HG03060 (cell line): Measurements from ENCODE around the gene PAM16.
"Not testable (repeated sequence)": the region's sequence is repeated elsewhere in the genome, so short reads cannot be mapped to it uniquely, and the experiment has no call there.

Source experiments
- ATAC-seq: cut with Tn5 transposase; IDR thresholded peaks from one replicate; pipeline ENCODE4 v1.9.1; 2021; ENCODE audit warnings: low read depth, moderate number of reproducible peaks; ENCODE audit not compliant: unreplicated experiment

PAM16 gene

DNA sequence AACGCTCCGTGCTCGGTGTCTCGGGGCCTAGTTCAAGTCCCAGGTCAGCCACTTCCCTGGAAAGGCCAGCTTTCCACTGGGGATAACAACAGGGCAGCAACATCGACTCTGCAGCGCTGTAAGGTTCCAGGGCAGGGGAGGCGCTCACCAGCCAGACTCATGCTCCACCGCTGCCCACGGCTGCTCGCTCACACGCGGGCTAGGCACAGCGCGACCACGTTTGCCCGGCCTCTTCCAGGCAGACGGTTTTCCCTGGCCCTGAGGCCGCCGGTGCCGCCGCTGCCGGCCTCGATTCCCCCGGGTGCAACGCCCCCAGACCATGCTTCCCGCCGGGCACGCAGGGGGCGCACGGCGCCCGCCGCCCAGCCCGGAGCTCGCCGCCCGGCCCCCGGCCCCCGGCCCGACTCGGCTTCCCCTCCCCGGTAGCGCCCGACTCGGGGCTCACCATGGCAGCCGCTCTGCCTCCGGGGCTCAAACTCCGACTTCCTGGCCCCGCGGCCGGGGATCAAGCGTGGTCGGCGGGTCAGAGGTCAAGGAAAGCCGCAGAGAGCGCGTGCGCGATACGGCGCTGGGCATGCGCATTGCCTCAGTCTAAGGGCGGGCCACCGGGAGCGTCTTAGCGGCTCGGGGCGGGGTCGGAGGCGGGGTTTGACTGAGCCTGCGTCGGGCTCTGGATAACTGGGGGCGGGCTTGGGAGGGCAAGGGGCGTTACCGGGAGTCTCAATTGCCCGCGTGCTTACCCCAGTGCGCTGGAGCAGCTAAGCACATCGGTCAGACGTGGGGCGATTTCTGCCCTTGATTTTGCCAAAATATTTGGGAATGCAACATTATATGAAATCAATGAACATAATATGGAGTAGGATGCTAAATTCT, at the start of gene PAM16:
Gene PAM16 (minus strand): TSS at position 535 of the 873 bp plus-strand sequence. CDS start 87 bp downstream, at position 448.
- peak; percentile 84 for ATAC-seq

DNA sequence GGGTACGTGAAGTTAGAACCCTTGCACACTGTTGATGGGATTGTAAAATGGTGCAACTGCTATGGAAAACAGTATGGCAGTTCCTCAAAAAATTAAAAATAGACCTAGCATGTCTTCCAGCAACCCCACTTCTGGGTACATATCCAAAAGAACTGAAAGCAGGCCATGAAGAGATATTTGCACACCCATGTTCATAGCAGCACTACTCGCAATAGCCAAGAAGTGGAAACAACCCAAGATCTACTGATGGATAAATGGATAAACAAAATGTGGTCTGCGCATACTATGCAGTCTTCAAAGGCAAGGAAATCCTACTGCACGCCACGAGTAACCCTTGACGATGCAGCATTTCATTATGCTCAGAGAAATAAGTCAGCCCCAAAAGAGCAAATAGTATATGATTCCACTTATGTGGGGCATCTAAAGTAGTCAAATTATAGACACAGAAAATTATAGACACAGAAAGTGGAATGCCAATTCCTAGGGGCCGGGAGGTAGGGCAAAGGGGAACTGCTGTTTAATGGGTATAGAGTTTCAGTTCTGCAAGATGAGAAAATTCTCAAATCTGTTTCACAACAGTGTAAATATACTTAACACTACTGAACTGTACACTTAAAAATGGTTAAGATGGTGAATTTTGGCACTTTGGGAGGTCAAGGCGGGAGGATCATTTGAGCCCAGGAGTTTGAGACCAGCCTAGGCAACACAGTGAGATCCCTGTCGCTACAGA, 48.0 kb upstream of the PAM16 start:
- ATAC-seq, result no peak

DNA sequence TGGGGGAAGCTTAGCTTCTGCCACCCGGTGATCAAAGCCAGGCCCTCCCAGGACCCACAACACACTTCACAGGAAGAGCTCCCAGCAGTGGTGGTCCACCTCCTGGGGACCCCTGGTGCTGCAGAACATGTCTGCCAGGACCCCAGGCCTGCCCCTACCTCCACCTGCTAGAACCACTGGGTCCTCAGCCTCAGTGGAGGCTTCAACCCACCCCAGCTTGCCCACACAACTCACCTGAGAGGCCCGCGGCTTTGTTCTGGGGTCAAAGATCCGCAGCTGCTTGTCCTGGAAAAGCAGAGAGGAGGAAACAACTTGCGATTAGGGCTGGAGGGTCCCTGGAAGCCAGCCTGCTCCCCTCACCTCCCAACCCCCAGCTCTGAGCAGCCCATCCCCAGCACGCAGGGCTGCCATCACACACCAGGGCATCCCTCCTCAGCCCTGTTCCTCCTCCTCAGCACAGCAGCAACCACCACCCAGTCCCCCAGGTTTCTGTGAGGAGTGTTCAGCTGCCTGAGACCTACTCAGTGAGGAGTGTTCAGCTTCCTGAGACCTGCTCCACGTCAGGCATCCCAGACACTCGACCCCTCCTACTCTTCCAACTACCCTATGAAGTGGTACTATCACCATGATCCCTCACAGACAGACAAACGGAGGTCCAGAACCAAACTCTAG, 44.1 kb upstream of the PAM16 start:
- no peak for ATAC-seq

DNA sequence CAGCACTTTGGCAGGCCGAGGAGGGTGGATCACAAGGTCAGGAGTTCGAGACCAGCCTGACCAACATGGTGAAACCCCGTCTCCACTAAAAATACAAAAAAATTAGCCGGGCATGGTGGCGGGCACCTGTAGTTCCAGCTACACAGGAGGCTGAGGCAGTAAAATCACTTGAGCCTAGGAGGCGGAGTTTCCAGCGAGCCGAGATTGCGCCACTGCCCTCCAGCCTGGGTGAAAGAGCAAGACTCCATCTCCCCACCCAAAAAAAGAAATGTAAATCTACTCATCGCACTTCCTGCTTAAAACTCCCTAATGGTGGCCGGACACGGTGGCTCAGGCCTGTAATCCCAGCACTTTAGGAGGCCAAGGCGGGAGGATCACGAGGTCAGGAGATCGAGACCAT, 42.7 kb upstream of the PAM16 start:
- not testable (repeated sequence) for ATAC-seq

DNA sequence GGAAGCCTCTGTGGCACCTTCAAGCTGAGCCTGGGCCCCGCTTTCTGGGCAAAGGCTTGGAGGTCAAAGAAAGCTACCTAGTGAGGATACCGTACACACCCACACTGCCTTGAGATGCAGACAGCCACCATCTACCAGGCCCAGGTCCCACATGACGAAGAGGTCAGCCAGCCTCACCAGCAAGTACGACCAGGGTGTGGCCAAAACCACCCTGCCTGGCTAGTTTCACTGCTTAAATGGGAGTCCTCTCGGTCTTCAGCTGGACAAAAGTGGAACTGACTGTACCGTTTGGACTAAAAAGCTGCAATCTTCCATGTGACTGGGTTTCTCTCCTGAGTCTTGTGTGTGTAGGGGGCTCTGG, 42.1 kb upstream of the PAM16 start:
- no peak for ATAC-seq

DNA sequence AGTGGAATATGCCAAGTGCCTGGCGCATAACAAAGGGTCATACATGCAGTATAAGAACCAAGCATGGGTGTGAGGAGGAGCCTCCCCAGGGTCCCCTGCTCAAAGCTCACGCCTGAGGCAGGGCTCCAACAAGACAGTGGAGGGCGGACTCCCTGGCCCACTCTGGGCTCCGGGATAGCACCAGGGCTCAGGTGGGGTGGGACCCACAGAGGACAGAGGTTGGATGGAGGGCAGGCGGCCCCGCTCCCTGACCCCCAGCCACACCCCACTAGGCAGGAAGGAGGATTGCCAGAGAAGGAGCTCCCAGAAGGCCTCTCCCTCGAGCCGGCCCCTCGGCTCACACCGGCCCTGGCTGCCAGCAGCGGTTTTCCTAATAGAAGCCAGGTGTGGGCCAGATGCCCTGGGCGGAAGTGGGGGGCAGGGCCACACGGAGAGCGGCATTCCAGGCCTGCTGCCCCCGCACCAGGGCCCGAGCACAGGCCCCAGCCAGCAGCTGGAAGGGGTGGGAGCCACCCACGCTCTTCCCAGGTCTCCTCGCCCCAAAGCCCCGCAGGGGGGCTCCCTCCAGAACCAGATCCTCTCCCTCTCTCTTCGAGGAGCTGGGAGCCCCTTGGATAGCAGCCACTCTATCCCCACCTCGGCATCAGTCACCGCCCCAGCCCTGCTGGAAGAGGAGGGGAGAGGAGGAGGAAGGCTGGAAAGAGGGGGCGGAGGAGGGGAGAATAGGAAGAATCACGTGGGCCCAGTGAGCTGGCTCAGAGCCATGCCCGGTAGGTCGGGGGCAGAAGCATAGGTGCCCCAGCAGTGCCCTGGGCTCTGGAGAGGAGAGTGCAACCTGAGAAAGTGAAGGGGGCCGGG, 41.5 kb upstream of the PAM16 start:
- ATAC-seq, result no peak

DNA sequence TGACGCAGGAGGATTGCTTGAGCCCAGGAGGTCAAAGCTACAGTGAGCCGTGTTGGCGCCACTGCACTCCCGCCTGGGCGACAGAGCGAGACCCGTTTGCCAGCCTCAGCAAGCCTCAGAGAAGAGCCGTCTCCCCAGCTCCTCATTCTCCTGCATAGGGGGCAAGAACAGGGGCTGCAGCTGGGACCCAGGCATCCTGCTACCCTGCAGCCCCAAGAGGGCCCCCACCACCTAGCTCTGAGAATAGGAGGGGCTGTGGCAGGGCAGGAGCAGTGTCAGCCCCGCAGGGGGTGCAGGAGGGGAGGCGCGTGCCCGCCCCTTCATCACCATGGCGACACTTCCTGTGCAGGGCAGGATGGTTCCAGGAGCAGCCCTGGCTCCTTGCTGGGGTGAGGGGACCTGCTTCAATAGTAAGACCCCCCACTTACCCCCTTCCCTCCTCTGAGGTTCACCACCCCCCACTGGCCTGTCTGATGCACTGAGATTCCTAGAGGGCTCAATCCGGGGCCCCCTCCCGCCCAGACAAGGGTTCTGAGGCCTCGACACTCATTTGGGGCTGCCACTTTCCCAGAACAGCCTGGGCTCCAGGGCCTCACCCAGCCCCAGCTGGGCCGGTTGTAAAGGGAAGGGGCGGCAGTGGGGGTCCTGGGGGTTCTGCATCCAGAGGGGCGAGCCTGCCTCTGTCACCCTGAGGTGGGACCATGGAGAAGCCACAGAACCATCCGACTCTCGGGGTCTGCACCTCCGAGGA, 40.7 kb upstream of the PAM16 start:
- ATAC-seq, result no peak

DNA sequence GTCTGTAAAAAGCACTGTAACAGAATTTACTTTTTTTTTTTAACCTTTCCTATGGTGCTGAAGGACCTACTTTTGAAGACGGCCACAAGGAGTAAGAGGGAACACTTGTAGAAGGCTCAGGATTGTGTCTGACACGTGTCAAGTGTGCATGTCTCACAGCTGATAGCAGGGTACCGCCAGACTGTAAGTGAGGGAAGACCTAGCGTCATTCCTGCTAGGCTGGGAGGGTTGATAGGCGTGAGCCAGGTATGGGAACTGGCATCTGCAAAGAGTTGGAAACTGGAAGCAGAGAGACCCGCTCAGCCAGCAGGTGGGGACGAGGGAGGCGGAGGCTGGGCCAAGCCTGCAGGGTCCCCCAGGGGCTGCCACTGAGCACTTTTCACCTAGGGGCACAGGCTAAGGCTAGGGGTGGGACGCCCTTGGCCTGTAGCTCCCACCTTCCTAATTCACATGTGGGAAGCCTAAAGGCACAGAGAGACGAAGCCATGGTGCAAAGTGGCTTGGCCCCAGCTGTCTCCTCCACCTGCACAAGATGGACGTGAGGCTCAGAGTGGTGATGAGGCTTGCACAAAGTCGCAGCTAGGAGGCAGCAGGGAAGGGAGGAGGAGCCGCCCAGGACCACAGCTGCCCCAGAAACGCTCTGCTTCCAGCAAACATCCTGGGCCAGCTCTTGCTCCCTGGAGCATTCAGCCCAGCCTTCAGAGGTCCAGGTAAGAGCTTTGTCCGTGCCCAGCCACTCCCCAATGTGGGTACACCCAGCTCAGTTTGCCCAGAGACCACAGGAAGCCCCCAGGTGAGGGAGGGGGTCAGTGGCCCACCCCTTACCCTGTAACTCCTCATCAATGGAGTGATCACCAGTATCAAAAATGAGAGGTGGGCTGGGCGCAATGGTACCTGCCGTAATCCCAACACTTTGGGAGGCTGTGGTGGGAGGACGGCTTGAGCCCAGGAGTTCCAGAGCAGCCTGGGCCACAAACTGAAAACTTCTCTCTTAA, 39.4 kb upstream of the PAM16 start:
- ATAC-seq, result no peak

DNA sequence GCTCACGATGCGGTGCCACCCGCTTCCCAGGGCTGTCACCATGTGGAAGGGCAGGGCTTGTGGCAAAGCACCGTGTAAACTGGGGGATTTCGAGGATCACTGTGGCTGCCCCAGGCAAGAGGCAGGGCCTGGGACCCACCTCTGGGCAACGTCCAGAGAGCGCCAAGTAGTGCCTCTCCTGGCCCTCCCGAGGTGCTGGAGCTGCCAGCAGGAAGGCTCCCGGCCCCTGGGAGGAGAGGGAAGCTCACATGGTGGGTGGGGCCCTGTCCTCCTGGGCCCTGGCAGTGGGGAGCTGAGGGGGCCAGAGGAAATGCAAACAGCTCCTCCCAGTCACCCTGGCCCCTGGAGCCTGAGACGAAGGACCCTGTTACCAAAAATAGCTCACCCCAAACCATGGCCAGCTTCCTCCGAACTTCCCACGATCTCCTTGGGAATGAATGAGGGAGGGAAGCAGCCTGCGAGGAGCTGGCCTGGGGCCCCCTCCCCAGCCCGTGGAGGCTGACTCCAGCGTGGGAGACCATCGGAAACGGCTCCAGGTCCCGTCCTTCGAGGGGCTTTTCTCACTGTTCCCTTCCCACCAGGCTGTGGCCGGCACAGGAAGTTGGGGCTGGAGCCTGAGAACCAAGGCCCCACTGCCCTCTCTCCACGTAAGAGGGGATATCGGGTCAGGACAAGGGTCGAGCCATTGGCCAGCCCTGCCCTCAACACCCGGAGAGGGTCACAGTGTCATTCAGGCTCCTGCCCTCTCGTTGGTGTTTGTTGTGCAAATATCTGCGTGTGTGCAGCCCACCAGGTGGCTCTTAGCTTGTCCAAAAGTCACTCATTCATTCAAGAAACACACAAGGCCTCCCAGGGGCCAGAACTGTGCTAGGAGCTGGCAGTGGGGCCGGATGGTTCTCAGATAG, 38.2 kb upstream of the PAM16 start:
- ATAC-seq, result no peak

DNA sequence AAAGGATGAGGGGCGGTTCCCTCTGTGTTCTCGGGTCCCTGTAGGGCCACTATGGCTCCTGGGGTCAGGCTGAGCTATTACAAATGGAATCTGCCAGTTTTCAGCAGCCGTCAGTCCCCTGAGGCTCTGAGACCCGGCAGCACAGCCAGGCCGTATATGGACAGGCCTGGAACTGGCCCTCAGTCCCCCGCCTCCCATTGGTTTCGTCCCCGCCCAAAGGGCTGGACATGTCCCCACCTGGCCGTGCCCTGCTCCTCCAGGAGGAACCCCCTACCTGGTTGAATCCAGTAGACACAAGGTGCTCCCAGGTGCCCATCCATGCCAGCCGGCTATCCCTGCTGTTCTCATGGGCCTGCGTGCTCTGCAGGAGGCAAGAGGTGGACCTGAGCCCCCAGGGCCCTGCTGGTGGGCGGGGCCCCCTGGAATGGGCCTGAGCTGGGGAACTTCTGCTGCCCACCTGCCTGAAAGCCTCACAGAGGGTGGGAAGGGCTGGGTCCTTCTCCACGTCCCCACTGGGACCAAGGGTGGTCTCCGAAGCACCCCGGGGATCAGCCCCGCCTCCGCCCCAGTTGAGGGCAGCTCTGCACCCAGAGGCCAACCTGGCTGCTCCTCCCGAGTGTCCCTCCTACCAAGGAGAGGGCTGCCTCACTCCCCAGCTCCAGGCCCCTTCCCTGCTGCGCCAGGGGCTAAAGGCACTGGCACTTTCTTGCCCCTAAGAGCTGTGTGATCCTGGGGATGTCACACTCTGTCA, 37.3 kb upstream of the PAM16 start:
- ATAC-seq, result no peak

DNA sequence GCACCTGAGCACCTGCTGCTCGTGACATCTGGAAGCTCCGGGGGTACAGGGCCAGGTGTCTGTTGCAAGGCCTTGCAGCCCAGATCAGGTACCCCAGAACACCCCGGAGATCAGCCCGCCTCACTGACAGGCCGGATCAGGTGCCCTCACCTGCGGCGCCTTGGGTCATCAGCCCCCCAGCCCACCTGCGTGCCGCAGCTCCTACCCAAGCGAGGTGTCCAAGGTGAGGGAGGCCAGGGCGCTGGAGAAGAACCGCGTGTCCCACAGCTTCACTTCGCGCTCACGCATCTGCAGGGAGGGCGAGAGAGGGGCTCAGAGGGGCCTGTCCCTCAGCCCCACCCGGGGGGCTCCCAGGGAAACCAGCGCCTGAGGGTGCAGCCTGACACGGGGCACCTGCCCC, 36.7 kb upstream of the PAM16 start:
- no peak for ATAC-seq

DNA sequence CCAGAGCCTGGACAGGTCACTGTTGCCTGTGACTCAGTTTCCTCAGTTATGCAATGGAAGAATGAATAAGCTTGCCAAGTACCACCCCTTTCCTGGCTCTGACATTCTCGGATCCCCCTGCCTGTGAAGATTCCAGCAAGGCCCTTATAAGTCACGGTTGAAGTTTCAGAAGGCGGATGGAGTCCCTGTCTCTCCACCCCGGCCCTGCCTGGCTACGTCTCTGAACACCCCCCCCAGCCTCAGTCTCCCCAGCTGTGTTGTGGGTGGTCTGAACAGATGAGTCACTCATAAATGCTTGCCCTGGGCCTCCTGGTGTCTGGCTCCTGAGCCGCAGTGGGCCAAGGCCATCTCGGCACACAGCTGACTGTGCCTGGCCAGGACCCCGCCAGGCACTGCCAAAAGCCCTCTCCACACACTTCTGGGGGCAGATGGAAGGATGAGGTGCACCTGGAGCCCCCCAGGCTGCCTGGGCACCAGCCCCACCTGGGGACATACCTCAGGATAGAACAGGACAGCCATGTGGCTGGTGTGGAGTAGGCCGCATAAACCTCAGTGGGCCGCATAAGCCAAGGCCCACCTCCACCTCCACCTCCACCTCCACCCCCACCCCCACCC, 35.9 kb upstream of the PAM16 start:
- ATAC-seq, result no peak

DNA sequence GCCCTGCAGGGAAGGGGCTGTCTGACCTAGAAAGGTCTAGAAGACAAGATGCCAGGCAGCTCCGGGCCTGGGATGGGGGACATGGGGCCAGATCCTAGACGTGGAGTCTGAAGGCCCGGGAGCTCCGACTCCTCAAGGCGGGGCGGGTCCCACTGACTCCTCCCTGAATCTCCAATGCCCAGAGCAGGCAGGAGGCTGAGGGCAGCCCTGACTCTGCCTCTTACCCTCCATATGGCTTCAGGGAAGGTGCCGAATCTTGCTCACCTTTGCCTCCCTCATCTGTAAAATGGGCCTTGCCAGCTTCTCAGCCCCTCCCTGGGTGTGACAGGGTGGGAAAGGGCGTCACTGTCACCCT, 35.3 kb upstream of the PAM16 start:
- no peak for ATAC-seq

DNA sequence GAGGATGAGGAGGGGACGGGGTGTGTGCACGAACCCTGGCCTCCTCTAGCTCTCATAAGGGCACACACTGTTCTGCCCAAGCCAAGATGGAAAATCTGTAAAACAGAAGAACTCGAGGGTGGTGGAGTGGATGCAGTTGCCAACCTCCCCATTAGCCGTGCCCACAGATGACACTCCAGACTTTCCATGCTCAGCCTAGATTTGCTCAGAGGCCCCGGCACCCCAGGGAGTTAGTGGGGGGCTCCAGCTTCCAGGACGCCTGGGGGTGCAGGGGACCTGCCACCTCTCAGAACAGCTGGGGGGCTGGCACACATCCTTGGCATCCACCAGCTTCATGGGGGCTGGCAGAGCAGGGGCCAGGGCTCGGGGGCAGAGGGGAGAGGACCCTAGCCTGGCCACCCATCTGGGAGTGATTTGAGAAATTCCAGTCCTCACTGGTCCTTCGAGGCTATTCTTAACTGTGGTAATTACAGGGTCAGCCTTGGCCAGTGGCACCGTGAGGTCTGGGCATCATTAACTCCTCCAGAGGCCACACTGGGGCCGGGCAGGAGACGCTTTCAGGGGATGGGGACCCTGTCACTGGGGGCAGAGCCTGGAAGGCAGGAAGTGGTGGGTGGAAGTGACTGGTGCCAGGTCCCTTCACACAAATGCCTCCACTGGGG, 34.8 kb upstream of the PAM16 start:
- no peak for ATAC-seq

DNA sequence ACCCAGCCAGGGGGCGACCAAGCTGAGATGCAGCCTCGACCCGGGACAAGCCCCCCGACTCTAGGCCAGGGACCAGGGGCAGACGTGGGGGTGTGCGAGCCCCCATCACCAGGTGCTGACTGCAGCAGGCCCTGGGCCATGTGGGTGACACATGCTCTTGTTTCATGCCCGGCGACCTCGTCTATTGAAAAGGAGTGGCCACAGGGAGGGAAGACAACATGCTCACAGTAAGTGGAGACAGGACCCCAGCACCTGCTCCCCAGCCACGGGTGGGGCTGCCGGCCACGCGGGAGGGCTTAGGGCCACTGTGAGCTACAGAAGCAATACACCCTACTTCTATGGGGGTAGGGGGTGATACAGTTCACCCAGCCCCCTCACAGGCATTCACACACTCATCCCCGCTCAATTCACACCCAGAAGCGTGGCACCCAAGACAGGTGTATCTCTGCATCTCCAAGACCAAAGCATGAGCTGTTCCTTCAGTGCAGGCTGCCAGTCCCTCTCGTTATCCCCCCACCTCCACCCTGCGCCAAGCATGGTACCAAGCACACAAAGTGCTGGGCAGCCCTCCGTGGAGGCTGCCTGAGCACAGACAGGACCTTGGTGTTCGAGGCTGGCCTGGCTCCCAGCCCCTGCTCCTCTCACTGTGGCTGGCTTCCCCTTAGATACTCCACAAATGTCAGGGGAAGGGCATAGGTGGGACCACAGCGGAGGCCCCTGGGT, 34.1 kb upstream of the PAM16 start:
- no peak for ATAC-seq
